Psoas muscle (tissue), 8 donors: ENCODE data around the gene ZNF292. TPM values are rescaled to one million over a fixed set of nuclear protein-coding genes. Genes with fewer than 3 reads are reported as not detected.

Source experiments
- ATAC-seq, 4 donors: fragments of 200-7000 bp; cut with Tn5 transposase; one replicate each; pipeline ENCODE4 v1.9.1; 2020; ENCODE audit warnings: moderate library complexity in 3 of 4, mild to moderate bottlenecking in 2 of 4
- DNase-seq, 2 donors: peaks; one replicate each; pipeline ENCODE4 v3.0.0-alpha.2; 2020
- H3K27ac ChIP-seq: fragments of 200-600 bp; one replicate; pipeline ENCODE4 v1.8.0; 2022
- H3K27me3 ChIP-seq, 3 donors: fragments of 200-600 bp in 1 of 3; one replicate each; pipeline versions ENCODE4 v1.6.1 to v1.8.0; 2013 to 2022; ENCODE audit warnings: low read length in 2 of 3, mild to moderate bottlenecking in 2 of 3, moderate library complexity in 1 of 3; ENCODE audit not compliant: insufficient read depth in 3 of 3
- H3K36me3 ChIP-seq, 2 donors: fragments of 200-600 bp in 1 of 2; one replicate each; pipeline versions ENCODE4 v1.6.1 to v1.8.0; 2013 to 2022; ENCODE audit warnings: low read depth in 1 of 2, mild to moderate bottlenecking in 1 of 2, moderate library complexity in 1 of 2; ENCODE audit not compliant: insufficient read depth in 1 of 2
- H3K4me1 ChIP-seq: fragments of 200-600 bp; one replicate; pipeline ENCODE4 v1.8.0; 2022
- H3K4me3 ChIP-seq: fragments of 200-600 bp; one replicate; pipeline ENCODE4 v1.8.0; 2022; ENCODE audit warnings: mild to moderate bottlenecking
- H3K9me3 ChIP-seq: fragments of 200-600 bp; one replicate; pipeline ENCODE4 v1.8.0; 2022
- WGBS, 3 donors: extraction: QIAGEN DNeasy Blood & Tissue Kit; methylation state at CpG; one replicate each; pipeline versions ENCODE4 v1.1.6 to v1.1.7; 2013; 5-methylcytosine and 5-hydroxymethylcytosine counted together
- intact Hi-C, 2 donors: fragments of 100-400 bp; cut with DNase I; formaldehyde crosslinking; loops; one replicate each; pipeline versions ENCODE4 v1.11.0 to v1.14.2; 2022
- polyA plus RNA-seq, 3 donors: library from polyadenylated mRNA; stranded (reverse); fragments of 200-250 nt; gene quantifications; one replicate each; pipeline ENCODE4 v1.2.3, GENCODE V29; 2013
- total RNA-seq, 4 donors: library from RNA; stranded (reverse); fragmentation: NEBNext Ultra II Directional in 2 of 4; extraction: Animal tissue kit (Norgen Biotek cat#: 25700) in 2 of 4; gene quantifications; one replicate each; pipeline versions ENCODE4 v1.2.1 to v1.2.4, GENCODE V29; 2021 to 2023
- TF ChIP-seq, protein P1 (sequence below): fragments of 200-600 bp; IDR thresholded peaks from one replicate; pipeline ENCODE4 v1.8.0; 2022; ENCODE audit warnings: antibody characterized with exemption
- donor health status: healthy with polysubstance abuse.
- donor health status: DM: no; HTN: no; CAD: no; lungs with moderate emphysema.
- donor health status: Bipolar disorder and iron deficiency.
- donor health status: healthy.
- donor health status: DM: yes; HTN: yes; CAD: no.
- donor health status: DM: no; HTN: no; CAD: no.
- donor health status: DM: no; HTN: no; CAD: no.
- donor health status: DM: yes; HTN: yes; CAD: no.

ZNF292 gene
- total and polyA plus RNA-seq, 7 donors, result 1.9 to 21.3 (median 16.7) TPM

DNA sequence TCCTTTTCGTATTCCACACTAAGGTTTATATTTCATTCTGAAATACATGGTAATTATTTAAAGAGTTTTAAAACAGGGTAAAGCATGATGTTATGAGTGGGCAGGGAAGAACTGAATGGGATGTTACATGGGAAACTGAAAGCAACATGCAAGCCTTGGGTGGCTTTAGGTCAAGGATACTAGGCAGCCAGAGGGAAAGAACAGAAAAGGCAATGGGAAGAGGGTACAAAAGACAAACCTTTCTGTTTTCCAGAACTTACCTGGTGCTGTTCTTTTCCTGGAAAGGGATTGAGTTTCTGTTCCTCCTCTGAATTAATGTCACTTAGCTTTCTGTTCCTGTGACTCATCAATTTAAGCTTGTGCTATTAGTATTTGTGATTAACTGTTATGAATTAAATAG is 95.9 kb downstream of the ZNF292 start:
- peaks cover 0 to 65% of the 10 kb centered on the region in 2 donors for H3K36me3 ChIP-seq
- no peaks in the 10 kb centered on the region for H3K4me1 ChIP-seq
- WGBS, 3 donors, result 93 to 95% (median 95%) methylated on average over 1 of the region's 1 CpG
- no peaks in the 10 kb centered on the region for H3K27me3 ChIP-seq
- H3K4me3 ChIP-seq, result no peak overlapping the region
- ATAC-seq (no peak), DNase-seq (no peak)
- intact Hi-C loops, result no loop called here
- TF ChIP-seq, protein P1, sequence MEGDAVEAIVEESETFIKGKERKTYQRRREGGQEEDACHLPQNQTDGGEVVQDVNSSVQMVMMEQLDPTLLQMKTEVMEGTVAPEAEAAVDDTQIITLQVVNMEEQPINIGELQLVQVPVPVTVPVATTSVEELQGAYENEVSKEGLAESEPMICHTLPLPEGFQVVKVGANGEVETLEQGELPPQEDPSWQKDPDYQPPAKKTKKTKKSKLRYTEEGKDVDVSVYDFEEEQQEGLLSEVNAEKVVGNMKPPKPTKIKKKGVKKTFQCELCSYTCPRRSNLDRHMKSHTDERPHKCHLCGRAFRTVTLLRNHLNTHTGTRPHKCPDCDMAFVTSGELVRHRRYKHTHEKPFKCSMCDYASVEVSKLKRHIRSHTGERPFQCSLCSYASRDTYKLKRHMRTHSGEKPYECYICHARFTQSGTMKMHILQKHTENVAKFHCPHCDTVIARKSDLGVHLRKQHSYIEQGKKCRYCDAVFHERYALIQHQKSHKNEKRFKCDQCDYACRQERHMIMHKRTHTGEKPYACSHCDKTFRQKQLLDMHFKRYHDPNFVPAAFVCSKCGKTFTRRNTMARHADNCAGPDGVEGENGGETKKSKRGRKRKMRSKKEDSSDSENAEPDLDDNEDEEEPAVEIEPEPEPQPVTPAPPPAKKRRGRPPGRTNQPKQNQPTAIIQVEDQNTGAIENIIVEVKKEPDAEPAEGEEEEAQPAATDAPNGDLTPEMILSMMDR, result no peak
- no peaks in the 10 kb centered on the region for H3K9me3 ChIP-seq
- no peak overlapping the region for H3K27ac ChIP-seq

DNA sequence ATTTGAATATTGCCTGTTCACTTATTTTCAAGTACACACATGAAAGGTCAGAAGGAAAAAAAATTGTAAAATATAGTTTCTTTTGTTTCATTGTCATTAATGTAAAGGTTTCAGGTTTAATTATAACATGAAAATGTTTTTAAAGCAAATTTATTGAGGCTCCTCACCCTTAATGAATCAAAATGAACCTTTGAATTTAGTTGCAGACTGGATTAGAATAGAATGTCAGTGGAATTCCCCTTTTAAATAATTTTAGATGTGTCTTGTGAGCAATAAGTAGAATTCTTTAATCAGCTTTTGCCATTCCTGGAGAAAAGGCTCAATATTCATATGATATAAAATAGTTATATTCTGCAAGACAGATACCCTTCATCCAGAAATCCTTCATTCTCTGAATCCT is 96.4 kb downstream of the ZNF292 start:
- Histone ChIP-seq H3K36me3 (peaks cover 0 to 65% of the 10 kb centered on the region in 2 donors), H3K27ac (no peak overlapping the region), H3K9me3 (no peaks in the 10 kb centered on the region), H3K4me3 (no peak overlapping the region), H3K27me3 (no peaks in the 10 kb centered on the region), H3K4me1 (no peaks in the 10 kb centered on the region)
- intact Hi-C loops, result no loop called here
- ATAC-seq, result no peak
- no peak for DNase-seq
- TF ChIP-seq, protein P1, result no peak

DNA sequence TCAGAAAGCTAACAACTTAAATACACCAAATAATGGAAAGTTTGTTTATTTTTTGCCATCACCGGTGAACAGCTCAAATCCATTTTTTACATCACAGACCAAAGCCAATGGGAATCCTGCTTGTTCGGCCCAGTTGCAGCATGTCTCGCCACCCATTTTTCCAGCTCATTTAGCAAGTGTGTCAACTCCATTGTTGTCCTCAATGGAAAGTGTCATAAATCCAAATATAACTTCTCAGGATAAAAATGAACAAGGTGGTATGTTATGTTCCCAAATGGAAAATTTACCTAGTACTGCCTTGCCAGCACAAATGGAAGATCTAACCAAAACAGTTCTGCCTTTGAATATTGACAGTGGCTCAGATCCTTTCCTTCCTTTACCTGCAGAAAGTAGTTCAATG is 101.7 kb downstream of the ZNF292 start:
- Histone ChIP-seq H3K27me3 (no peaks in the 10 kb centered on the region), H3K4me3 (no peak overlapping the region), H3K9me3 (no peaks in the 10 kb centered on the region), H3K27ac (no peak overlapping the region), H3K4me1 (no peaks in the 10 kb centered on the region), H3K36me3 (peaks cover 0 to 59% of the 10 kb centered on the region in 2 donors)
- TF ChIP-seq, protein P1, result no peak
- DNase-seq (no peak), ATAC-seq (no peak)
- WGBS, 3 donors, result 99% methylated on average over 3 of the region's 3 CpGs
- intact Hi-C loops, result no loop called here

DNA sequence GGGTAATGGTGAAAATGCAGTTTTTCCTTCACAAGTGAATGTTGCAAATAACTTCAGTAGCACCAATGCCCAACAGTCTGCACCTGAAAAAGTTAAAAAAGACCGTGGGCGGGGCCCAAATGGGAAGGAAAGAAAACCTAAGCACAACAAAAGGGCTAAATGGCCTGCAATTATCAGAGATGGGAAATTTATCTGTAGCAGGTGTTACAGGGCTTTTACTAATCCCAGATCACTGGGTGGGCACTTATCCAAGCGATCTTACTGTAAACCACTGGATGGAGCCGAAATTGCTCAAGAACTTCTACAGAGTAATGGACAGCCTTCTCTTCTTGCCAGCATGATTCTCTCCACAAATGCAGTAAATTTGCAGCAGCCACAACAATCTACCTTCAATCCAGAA is 102.2 kb downstream of the ZNF292 start:
- intact Hi-C loops, result no loop called here
- no peak overlapping the region for H3K27ac ChIP-seq
- DNase-seq, result no peak
- no peaks in the 10 kb centered on the region for H3K27me3 ChIP-seq
- TF ChIP-seq, protein P1, result no peak
- ATAC-seq, result no peak
- H3K4me1 ChIP-seq, result no peaks in the 10 kb centered on the region
- no peak overlapping the region for H3K4me3 ChIP-seq
- peaks cover 0 to 58% of the 10 kb centered on the region in 2 donors for H3K36me3 ChIP-seq
- 92 to 98% (median 96%) methylated on average over 4 of the region's 4 CpGs for WGBS, 3 donors
- no peaks in the 10 kb centered on the region for H3K9me3 ChIP-seq

DNA sequence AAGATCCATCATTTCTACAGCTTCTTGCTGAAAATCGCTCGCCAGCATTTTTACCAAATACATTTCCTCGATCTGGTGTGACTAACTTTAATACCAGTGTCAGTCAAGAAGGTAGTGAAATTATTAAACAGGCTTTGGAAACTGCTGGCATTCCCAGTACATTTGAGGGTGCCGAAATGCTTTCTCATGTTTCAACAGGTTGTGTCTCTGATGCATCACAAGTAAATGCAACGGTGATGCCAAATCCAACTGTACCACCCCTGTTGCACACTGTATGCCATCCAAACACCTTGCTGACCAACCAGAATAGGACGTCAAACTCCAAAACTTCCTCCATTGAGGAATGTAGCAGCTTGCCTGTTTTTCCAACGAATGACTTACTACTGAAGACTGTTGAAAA is 102.6 kb downstream of the ZNF292 start:
- TF ChIP-seq, protein P1, result no peak
- Histone ChIP-seq H3K9me3 (no peaks in the 10 kb centered on the region), H3K27me3 (no peaks in the 10 kb centered on the region), H3K36me3 (peaks cover 0 to 54% of the 10 kb centered on the region in 2 donors), H3K4me1 (no peaks in the 10 kb centered on the region), H3K4me3 (no peak overlapping the region), H3K27ac (no peak overlapping the region)
- 97 to 99% (median 97%) methylated on average over 7 of the region's 7 CpGs for WGBS, 3 donors
- intact Hi-C loops, result no loop called here
- DNase-seq (no peak), ATAC-seq (no peak)
